CD4-positive, CD25-positive, alpha-beta regulatory T cell (primary cell): ENCODE results near the gene PDE2A. TPM values are rescaled to one million over a fixed set of nuclear protein-coding genes. Genes with fewer than 3 reads are reported as not detected.

Experiments
- ATAC-seq, 2 donors: fragments of 150-1000 bp; cut with Tn5 transposase; one replicate each; pipeline ENCODE4 v1.10.0; 2021; ENCODE audit warnings: low read depth in 2 of 2, moderate number of reproducible peaks in 2 of 2, moderate library complexity in 1 of 2
- DNase-seq, 3 donors: peaks; one replicate each; pipeline versions ENCODE4 v3.0.0 to v3.0.0-alpha.2; 2012 to 2022; ENCODE audit warnings: mixed read lengths in 1 of 3
- H3K27ac ChIP-seq: one replicate; pipeline ENCODE4 v1.7.0; 2013; ENCODE audit warnings: mild to moderate bottlenecking, low read length; ENCODE audit not compliant: insufficient read depth, poor library complexity, severe bottlenecking
- H3K27me3 ChIP-seq: one replicate; pipeline ENCODE4 v1.7.0; 2013; ENCODE audit warnings: low read length; ENCODE audit not compliant: control insufficient read depth, insufficient read depth
- H3K36me3 ChIP-seq: one replicate; pipeline ENCODE4 v1.7.0; 2013; ENCODE audit warnings: mild to moderate bottlenecking, low read length, moderate library complexity; ENCODE audit not compliant: control insufficient read depth, insufficient read depth
- H3K4me1 ChIP-seq: 2 replicates; pipeline ENCODE4 v1.7.0; 2013; ENCODE audit warnings: mild to moderate bottlenecking, low read length; ENCODE audit not compliant: insufficient read depth, control insufficient read depth, poor library complexity, severe bottlenecking
- H3K4me3 ChIP-seq: one replicate; pipeline ENCODE4 v1.7.0; 2013; ENCODE audit warnings: low read depth, mild to moderate bottlenecking, low read length, moderate library complexity
- H3K9me3 ChIP-seq, 2 experiments: 1 replicate in 1 of 2; 2 replicates in 1 of 2; pipeline ENCODE4 v1.7.0; 2013; ENCODE audit warnings: low read length in 2 of 2, mild to moderate bottlenecking in 1 of 2, moderate library complexity in 1 of 2; ENCODE audit not compliant: control insufficient read depth in 2 of 2
- H3K27ac Mint-ChIP-seq, 3 donors: one replicate each; pipeline ENCODE4 v1.8.0; 2020 to 2022; ENCODE audit warnings: mild to moderate bottlenecking in 3 of 3, mixed read lengths in 3 of 3, moderate library complexity in 2 of 3
- H3K27me3 Mint-ChIP-seq: one replicate; pipeline ENCODE4 v1.8.0; 2022; ENCODE audit warnings: mild to moderate bottlenecking, mixed read lengths
- H3K36me3 Mint-ChIP-seq: one replicate; pipeline ENCODE4 v1.8.0; 2020; ENCODE audit warnings: mixed read lengths
- H3K4me1 Mint-ChIP-seq, 4 donors: one replicate each; pipeline ENCODE4 v1.8.0; 2020 to 2022; ENCODE audit warnings: mixed read lengths in 4 of 4, mild to moderate bottlenecking in 1 of 4
- H3K4me3 Mint-ChIP-seq, 4 donors: one replicate each; pipeline ENCODE4 v1.8.0; 2020 to 2022; ENCODE audit warnings: mild to moderate bottlenecking in 4 of 4, mixed read lengths in 4 of 4, moderate library complexity in 3 of 4
- H3K9me3 Mint-ChIP-seq, 7 donors: one replicate each; pipeline ENCODE4 v1.8.0; 2020 to 2022; ENCODE audit warnings: mixed read lengths in 7 of 7, mild to moderate bottlenecking in 3 of 7, moderate library complexity in 2 of 7
- polyA plus RNA-seq, 4 donors: library from polyadenylated mRNA; unstranded; fragments of 300-500 nt; fragmentation: Illumina TruSeq; gene quantifications; one replicate each; pipeline ENCODE4 v1.2.3, GENCODE V29; 2021
- total RNA-seq: library from RNA; stranded (reverse); gene quantifications from one replicate; pipeline ENCODE4 v1.2.3, GENCODE V29; 2022

PDE2A gene
- total and polyA plus RNA-seq, 5 donors from 2014 or later: 6.7 TPM; not detected in 4

DNA sequence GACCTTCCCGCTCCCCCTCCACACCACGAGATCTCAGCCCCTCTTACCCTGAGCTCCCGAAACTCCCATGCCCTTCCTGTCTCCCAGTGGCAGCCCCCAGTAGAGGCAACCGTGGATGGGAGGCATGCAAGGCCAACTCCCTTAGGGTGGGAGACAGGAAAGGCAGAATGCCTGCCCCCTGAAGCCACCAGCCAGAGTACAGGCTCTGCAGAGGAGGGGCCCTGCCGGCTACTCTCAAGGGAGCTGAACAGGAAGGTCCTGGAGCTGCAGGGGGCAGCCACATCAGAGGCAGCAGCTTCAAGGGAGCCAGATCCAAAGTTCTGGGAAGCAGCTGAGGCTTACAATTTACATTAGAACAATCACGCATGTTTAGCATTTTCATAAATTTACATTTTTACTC, 38.3 kb downstream of the PDE2A start:
- no peak overlapping the region for H3K27ac Mint-ChIP-seq
- Histone ChIP-seq H3K4me3 (no peak overlapping the region), H3K27me3 (peaks cover 7% of the 10 kb centered on the region), H3K4me1 (no peaks in the 10 kb centered on the region), H3K36me3 (no peaks in the 10 kb centered on the region), H3K9me3 (no peaks in the 10 kb centered on the region), H3K27ac (no peak overlapping the region)
- ATAC-seq (no peak), DNase-seq (no peak)
- no peaks in the 10 kb centered on the region for H3K36me3 Mint-ChIP-seq
- peaks cover 0 to 1% (median 0%) of the 10 kb centered on the region in 7 donors for H3K9me3 Mint-ChIP-seq
- H3K27me3 Mint-ChIP-seq: peaks cover 9% of the 10 kb centered on the region
- no peaks in the 10 kb centered on the region for H3K4me1 Mint-ChIP-seq
- no peak overlapping the region for H3K4me3 Mint-ChIP-seq

DNA sequence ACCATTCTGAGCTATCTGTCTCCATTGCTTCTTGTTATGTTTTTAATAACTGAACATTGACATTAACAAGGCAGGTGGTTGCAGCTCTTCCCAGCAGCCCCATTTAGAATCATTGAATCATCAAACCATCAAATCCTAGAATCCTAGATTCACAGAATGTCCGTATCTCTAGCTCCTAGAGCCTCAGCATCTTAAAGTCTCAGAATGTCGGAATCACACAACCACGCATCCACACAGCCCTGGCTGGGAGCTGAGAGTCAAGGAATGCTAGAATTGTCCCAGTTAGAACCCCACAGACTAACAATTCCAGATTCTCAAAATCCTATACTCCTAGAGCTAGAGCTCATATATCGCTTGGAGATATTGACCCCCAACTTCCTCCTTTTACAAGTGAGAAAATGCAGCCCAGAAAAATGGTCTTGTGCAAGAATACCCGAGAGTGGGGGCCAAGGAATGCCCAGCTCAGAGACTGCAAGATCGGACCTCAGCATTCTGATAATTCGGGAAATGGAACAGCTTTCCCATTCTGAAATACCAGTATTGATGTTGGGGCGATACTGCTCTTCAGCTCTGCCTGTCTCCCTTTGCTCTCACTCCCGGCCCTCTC, 38.8 kb downstream of the PDE2A start:
- ATAC-seq (no peak), DNase-seq (no peak)
- no peak overlapping the region for H3K27ac ChIP-seq
- no peak overlapping the region for H3K4me3 ChIP-seq
- H3K27me3 Mint-ChIP-seq: peaks cover 9% of the 10 kb centered on the region
- peak overlapping the region in 1 of 3 donors; percentile 2 for H3K27ac Mint-ChIP-seq
- H3K4me1 ChIP-seq: no peaks in the 10 kb centered on the region
- H3K36me3 ChIP-seq: no peaks in the 10 kb centered on the region
- no peaks in the 10 kb centered on the region for H3K36me3 Mint-ChIP-seq
- peaks cover 2% of the 10 kb centered on the region for H3K27me3 ChIP-seq
- H3K9me3 ChIP-seq: no peaks in the 10 kb centered on the region
- H3K4me1 Mint-ChIP-seq: no peaks in the 10 kb centered on the region
- peaks cover 0 to 1% (median 0%) of the 10 kb centered on the region in 7 donors for H3K9me3 Mint-ChIP-seq
- H3K4me3 Mint-ChIP-seq: no peak overlapping the region

DNA sequence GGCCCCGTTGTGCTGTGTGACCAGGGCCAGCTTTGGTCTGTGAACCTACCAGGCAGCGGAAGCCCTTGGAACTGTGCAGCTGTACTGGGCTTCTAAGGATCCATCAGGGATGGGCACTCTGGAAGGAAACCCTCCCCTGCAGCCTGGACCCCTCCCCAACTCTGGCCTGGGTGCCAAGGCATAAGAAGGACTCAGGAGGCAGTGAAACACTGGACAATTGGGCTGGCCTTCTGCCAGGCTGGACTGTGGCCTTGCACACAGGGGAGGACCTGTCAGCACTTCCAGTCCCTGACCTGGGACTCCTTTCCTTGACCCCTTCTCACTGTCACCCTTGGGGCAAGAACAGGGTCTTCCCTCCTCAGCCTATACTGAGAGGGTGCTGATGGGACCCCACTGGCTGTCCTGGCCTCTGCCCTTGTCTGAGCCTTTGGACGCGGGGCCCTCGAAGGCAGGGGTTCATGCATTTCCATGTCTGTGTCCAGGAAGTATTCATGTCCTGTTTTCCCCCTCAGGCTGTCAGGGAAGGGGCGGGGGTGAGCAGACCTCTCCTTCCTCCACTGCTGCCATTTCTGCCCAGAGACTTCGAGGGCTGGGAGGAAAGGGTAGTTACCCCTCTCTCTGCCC, 39.6 kb downstream of the PDE2A start:
- no peaks in the 10 kb centered on the region for H3K27me3 ChIP-seq
- peaks cover 0 to 1% (median 0%) of the 10 kb centered on the region in 7 donors for H3K9me3 Mint-ChIP-seq
- H3K27me3 Mint-ChIP-seq: peaks cover 9% of the 10 kb centered on the region
- H3K4me1 Mint-ChIP-seq: no peaks in the 10 kb centered on the region
- no peaks in the 10 kb centered on the region for H3K4me1 ChIP-seq
- H3K27ac Mint-ChIP-seq: no peak overlapping the region
- H3K4me3 Mint-ChIP-seq: no peak overlapping the region
- ATAC-seq (no peak), DNase-seq (no peak)
- H3K36me3 Mint-ChIP-seq: no peaks in the 10 kb centered on the region
- H3K9me3 ChIP-seq: no peaks in the 10 kb centered on the region
- H3K36me3 ChIP-seq: no peaks in the 10 kb centered on the region
- no peak overlapping the region for H3K4me3 ChIP-seq
- no peak overlapping the region for H3K27ac ChIP-seq

DNA sequence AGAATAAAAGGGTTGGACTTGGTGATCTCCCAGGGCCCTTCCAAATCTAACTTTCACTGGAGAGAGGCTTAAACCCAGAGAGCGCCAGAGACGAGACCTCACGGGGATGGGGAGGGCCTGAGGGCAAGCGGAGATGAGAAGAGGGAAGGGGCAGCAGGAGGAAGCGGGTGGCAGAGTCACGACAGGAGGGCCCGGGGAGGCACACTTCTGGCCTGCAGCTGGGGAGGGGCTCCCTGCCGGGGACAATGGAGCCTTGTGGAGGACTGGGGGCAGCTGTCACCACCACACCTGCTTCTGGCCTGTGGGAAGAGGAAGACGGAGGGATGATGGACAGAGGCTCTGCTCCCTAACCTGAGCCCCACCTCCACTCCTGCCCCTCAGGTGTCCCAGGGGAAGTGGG, 40.2 kb downstream of the PDE2A start:
- H3K4me1 ChIP-seq: no peaks in the 10 kb centered on the region
- Mint-ChIP-seq H3K4me1 (no peaks in the 10 kb centered on the region), H3K36me3 (no peaks in the 10 kb centered on the region), H3K4me3 (no peak overlapping the region), H3K9me3 (peaks cover 0 to 1% (median 0%) of the 10 kb centered on the region in 7 donors), H3K27me3 (peaks cover 9% of the 10 kb centered on the region), H3K27ac (no peak overlapping the region)
- H3K27me3 ChIP-seq: no peaks in the 10 kb centered on the region
- ATAC-seq (no peak), DNase-seq (no peak)
- no peaks in the 10 kb centered on the region for H3K9me3 ChIP-seq
- no peak overlapping the region for H3K27ac ChIP-seq
- no peaks in the 10 kb centered on the region for H3K36me3 ChIP-seq
- no peak overlapping the region for H3K4me3 ChIP-seq

DNA sequence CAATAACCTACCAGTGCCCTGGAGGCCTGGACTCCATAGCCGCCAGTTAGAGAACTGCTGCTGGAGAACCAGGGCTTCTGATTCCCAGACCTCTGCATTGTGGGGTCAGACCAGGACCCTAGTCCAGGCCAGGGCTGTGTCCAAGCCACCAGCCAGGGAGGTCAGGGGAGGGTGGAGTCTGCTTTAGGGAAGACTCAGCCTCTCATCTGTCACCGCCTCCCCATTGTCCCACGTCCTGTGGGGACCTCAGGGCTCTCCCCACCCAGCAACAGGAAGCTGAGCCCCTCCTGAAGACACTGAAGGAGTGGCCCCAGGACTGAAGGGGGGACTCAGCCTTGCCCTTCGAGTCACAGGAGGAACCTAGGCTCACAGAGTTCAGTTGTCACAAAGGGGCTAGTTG, 41.2 kb downstream of the PDE2A start:
- no peak overlapping the region for H3K27ac ChIP-seq
- no peaks in the 10 kb centered on the region for H3K36me3 Mint-ChIP-seq
- no peak overlapping the region for H3K4me3 ChIP-seq
- peaks cover 9% of the 10 kb centered on the region for H3K27me3 Mint-ChIP-seq
- peaks cover 0 to 1% (median 0%) of the 10 kb centered on the region in 7 donors for H3K9me3 Mint-ChIP-seq
- H3K36me3 ChIP-seq: no peaks in the 10 kb centered on the region
- no peaks in the 10 kb centered on the region for H3K27me3 ChIP-seq
- ATAC-seq (no peak), DNase-seq (no peak)
- no peak overlapping the region for H3K4me3 Mint-ChIP-seq
- H3K4me1 ChIP-seq: no peaks in the 10 kb centered on the region
- no peak overlapping the region for H3K27ac Mint-ChIP-seq
- H3K4me1 Mint-ChIP-seq: no peaks in the 10 kb centered on the region
- H3K9me3 ChIP-seq: no peaks in the 10 kb centered on the region

DNA sequence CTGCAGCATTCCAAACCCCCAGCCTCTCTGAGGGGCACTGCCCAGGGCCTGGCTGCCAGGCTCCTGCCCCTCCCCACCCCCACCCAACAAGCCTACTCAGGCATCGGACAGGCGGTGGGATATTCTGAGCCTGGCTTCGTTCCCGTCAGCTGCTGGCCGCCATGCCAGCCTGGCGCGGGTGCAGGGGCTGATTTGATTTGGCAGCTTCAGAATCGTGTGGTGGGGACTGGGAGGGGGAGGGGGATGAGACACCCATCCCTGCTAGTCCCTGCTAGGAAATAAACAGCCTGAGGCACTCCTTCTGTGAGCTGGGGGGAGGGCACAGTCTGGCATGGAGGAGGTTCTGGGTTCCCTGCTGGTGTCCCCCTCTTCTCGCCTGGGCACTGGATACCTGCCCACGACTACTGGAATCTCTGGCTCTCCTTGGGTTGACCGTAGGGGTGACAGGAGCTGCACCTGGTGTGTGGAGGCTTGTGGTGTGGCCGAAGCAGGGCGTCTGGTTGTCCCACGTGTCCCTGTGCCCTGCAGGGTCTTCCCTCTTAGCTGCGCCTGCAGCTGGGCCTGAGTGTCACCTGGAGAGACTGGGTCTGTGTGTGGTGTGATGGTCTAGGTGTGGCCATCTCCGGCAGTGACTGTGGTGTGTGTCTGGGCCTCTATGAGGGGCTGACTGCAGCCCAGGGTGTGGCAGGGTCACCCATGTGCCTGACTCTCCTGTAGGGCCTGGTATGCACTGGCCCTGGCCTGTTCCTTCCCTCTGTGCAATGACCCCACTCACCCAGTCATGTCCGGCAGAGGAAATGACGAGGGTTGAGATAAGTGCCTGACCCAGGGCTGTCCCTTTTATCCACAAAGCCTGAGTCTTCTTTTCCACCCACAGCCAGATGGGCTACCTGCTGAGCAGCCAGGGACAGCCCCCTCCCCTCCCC, 42.2 kb downstream of the PDE2A start:
- peaks cover 5% of the 10 kb centered on the region for H3K27me3 Mint-ChIP-seq
- H3K9me3 Mint-ChIP-seq: peaks cover 0 to 1% (median 0%) of the 10 kb centered on the region in 7 donors
- H3K27ac ChIP-seq: no peak overlapping the region
- H3K27ac Mint-ChIP-seq: no peak overlapping the region
- no peaks in the 10 kb centered on the region for H3K36me3 Mint-ChIP-seq
- ATAC-seq (no peak), DNase-seq (no peak)
- H3K27me3 ChIP-seq: no peaks in the 10 kb centered on the region
- H3K4me1 Mint-ChIP-seq: no peaks in the 10 kb centered on the region
- no peaks in the 10 kb centered on the region for H3K4me1 ChIP-seq
- H3K4me3 ChIP-seq: no peak overlapping the region
- no peaks in the 10 kb centered on the region for H3K9me3 ChIP-seq
- no peaks in the 10 kb centered on the region for H3K36me3 ChIP-seq
- H3K4me3 Mint-ChIP-seq: no peak overlapping the region

DNA sequence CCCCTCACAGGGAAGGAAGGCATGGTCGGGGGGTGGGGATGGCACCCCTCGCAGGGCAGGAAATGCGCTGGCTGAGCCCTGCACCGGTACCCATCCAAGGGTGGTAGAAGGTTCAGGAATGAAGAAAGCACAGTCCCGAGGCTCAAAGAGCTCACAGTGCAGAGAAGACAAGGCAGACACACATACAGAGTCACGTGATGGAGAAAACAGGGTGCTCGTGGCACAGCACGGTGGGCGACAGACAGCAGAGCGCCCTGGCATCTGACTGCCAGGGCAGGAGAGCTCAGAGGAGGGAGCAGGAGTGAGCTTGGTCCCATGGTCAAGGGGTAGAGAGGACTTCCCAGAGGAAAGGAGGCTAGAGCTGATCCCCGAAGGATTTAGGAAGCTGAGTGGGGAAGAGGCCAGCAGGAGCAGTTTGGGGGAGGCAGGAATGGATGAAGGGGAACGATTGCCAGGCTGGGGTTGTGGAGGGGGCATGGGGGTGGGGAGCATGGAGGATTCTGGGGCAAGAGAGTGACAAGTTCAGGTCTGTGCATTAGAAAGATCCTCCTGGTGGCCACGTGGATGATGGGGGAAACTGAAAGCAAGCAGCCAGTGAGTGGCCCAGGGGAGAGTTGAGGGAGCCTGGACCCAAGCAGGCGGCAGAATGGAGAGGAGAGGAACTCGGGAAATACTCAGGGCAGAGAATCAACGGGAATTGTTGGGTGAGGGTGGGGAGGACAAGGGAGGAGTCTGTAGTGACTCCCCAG, 43.9 kb downstream of the PDE2A start:
- no peak overlapping the region for H3K4me3 ChIP-seq
- H3K27ac ChIP-seq: no peak overlapping the region
- H3K9me3 Mint-ChIP-seq: peaks cover 0 to 1% (median 0%) of the 10 kb centered on the region in 7 donors
- H3K36me3 ChIP-seq: no peaks in the 10 kb centered on the region
- ATAC-seq (no peak), DNase-seq (no peak)
- H3K27ac Mint-ChIP-seq: peak overlapping the region in 2 of 3 donors; percentile 39 to 58
- no peaks in the 10 kb centered on the region for H3K4me1 ChIP-seq
- no peaks in the 10 kb centered on the region for H3K4me1 Mint-ChIP-seq
- H3K36me3 Mint-ChIP-seq: no peaks in the 10 kb centered on the region
- no peaks in the 10 kb centered on the region for H3K27me3 ChIP-seq
- H3K27me3 Mint-ChIP-seq: no peaks in the 10 kb centered on the region
- H3K4me3 Mint-ChIP-seq: no peak overlapping the region
- H3K9me3 ChIP-seq: no peaks in the 10 kb centered on the region
